WI38 (cell line): ENCODE measurements around the gene UTS2R.
"Not testable (repeated sequence)": the region's sequence is repeated elsewhere in the genome, so short reads cannot be mapped to it uniquely, and the experiment has no call there.

ENCODE experiments used
- H3K4me3 ChIP-seq: 2 replicates; pipeline ENCODE4 v1.5.1; 2011; ENCODE audit warnings: low read depth, mild to moderate bottlenecking, control low read depth, low read length
- CTCF ChIP-seq: IDR thresholded peaks from 2 replicates; pipeline ENCODE4 v1.5.1; 2012; ENCODE audit warnings: low read depth, mild to moderate bottlenecking, control low read depth, low read length

The UTS2R gene

DNA sequence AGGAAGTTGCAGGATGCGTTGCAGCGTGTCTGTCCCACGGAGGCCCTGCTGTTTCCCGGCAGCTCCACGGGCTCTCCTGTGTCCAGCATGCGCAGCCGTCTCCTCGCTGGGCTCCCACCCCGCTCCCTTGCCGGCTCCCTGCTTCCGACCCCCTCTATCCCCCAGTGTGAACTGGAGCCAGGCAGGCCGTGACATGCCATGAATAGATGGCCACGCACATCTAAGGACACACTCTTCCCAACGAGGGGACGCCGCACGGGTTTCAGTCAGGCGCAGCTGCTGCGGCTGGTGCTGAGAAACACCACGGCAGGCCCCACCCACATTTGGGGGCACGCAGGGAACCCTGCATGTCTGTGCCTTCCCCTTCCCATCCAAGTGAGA, 37.4 kb downstream of the UTS2R start:
- H3K4me3 ChIP-seq: no peak overlapping the region
- TF ChIP-seq CTCF: no peak

DNA sequence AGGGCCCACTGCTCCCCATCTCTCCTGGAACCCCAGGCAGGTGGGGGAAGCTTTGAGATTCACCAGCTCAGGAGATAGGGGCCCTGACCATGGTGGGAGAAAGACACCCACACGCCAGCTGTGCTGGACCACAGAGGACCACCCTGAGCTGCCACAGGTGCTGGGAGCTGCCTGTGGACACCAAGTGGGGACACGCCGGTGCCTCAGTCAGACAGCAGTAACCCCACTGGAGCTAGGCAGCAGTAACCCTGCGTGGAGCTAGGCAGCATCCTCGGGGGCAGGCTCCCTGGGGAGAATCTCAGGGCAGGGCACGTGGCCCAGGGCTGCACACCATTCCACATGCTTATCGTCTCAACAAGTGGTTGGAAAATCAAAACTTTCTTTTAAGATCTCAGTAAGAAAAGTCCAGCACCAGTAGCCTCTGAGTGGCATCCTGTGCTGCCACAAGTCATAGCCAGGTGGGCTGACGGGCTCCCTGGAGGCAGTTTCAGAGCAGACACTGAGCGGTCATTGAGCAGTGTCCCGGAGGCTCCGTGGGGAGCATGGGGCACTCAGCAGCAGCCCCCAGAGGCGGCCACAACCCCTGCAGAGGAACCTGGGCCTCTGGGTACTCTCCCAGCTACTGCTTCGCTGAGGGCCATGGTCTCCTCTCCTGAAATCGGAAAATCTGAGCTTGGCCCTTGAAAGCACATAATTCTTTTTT, 38.6 kb downstream of the UTS2R start:
- H3K4me3 ChIP-seq: no peak overlapping the region

DNA sequence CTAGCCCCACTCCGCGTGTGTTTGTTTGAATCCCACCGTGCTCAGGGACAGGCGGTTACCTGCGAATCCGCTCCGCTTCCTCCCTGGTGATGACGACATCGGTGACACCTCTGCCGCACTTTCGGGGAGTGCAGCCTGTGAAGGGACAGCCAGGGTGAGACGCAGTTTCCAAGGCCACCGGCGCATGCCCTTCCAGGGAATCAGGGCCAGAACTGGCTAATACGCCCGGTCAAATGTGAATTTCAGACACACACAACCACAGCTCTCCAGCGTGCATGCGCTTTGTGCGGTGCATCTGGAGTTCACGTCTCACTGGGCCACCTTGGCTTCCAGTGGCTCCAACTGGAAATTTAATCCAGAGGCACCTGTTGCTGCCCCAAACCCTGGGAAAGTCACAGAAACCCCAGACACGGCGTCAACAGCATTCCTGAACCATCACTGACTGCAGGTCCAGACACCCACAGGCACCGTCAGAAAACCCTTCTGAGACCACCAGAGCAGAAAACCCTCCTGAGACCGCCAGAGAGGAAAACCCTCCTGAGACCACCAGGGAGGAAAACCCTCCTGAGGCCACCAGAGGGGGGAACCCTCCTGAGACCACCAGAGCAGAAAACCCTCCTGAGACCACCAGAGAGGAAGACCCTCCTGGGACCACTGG, 40.0 kb downstream of the UTS2R start:
- no peak overlapping the region for H3K4me3 ChIP-seq
- no peak for TF ChIP-seq CTCF

More for the DNA sequence above, 38.6 kb downstream of the UTS2R start:
- TF ChIP-seq CTCF: no peak

- H3K4me3 ChIP-seq: not testable (repeated sequence)
These were observed 40.5 kb downstream of the UTS2R start for GRCh38 chr17:82412081-82412480.

GRCh38 chr17:82412535-82413520, 41.3 kb downstream of the UTS2R start:
- no peak overlapping the region for H3K4me3 ChIP-seq
- TF ChIP-seq CTCF: no peak

GRCh38 chr17:82414548-82415281, 43.1 kb downstream of the UTS2R start:
- H3K4me3 ChIP-seq: no peak overlapping the region
- TF ChIP-seq CTCF: peak; percentile 64

- TF ChIP-seq CTCF: no peak
- no peak overlapping the region for H3K4me3 ChIP-seq
These were observed 43.8 kb downstream of the UTS2R start for GRCh38 chr17:82415336-82415735.
